Activated naive CD8-positive, alpha-beta T cell treated with anti-CD3 and anti-CD28 coated beads, Interleukin-2, amount 50 U/mL, for 24 hours (primary cell): Measurements from ENCODE around the gene NRIP2.
A peak's percentile ranks its signal among the peaks of the same experiment; 100 is the strongest.

Experiments used
- ATAC-seq: fragments of 150-1000 bp; cut with Tn5 transposase; one replicate; pipeline ENCODE4 v1.10.0; 2021
- DNase-seq: peaks from one replicate; pipeline ENCODE4 v3.0.0; 2021
- H3K27ac Mint-ChIP-seq: one replicate; pipeline ENCODE4 v1.8.0; 2021; ENCODE audit warnings: mild to moderate bottlenecking, mixed read lengths
- H3K27me3 Mint-ChIP-seq: one replicate; pipeline ENCODE4 v1.8.0; 2021; ENCODE audit warnings: mixed read lengths
- H3K36me3 Mint-ChIP-seq: one replicate; pipeline ENCODE4 v1.8.0; 2021; ENCODE audit warnings: low read depth, mixed read lengths
- H3K4me1 Mint-ChIP-seq: one replicate; pipeline ENCODE4 v1.8.0; 2021; ENCODE audit warnings: mixed read lengths
- H3K4me3 Mint-ChIP-seq: one replicate; pipeline ENCODE4 v1.8.0; 2021; ENCODE audit warnings: mild to moderate bottlenecking, moderate library complexity, mixed read lengths
- H3K9me3 Mint-ChIP-seq: one replicate; pipeline ENCODE4 v1.8.0; 2021; ENCODE audit warnings: mixed read lengths

NRIP2 gene

DNA sequence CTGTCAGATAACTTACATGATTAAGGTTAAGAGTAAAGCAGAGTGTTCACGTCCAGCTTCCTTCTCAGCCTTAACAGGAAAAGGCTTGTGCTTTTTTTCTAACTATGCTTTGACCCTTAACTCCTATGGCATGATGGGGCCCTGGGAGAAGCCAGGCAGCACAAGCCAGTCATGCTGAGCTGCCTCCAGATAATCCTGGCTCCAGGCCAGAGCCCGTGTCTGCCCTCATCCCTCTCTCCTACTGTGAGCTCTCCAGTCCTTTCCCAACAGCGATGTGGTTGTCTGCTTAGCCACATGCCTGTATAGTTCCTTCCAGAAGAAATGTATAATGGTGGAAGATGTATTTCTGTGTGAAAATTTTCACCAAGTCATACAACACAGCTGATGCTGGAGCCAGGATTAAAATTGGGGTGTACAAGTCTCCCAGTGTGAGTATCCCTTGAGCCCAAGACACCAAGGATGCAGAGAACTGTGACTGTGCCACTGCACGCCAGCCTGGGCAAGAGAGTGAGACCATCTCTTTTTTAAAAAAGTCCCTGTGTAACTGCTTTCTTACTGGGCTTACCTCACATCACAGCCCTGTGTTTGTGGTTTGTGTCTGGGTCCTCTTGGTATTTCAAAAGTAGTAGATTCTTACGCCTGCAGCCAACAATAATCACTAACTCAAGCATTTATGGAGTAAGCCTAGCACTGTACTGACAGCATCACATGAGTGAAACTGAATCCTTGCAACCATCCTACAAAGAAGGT lies 30.3 kb downstream of the NRIP2 start:
- no peak for ATAC-seq

DNA sequence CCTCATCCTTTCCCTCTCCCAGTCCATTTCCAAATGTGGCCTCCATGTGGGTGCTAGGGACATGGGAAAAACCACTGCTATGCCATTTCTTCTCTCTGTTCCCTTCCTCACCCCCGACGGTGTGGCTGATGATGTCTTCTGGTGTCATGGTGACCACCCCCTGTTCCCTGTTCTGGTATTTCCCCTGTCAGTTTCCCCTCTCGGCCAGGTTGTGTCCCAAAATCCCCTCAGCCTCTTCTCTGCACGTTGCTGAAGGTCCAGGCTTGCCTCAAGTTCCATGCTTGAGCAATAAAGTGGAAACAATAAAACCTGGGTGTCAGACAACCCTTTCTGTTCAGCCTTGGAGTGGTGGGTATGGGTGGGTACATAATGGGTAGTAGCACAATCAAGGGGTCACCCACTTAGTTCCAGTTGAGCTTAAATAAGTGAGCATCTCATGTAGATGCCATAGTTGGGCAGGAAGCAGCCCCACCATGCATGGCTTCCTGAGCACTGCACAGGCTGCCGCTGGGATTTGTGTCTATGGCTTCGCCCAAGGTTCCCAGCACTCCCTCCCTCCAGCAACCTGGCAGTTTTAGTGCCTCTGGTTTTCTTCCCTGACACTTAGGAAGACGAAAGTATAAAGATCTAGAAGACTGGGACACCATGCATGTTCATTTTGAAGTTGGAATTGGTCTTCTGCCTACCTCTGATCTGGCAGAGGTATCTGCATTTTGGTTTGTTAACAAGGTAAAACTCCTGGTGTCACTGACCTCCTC lies 31.0 kb downstream of the NRIP2 start:
- Mint-ChIP-seq H3K36me3 (peaks cover 69% of the 10 kb centered on the region), H3K4me1 (peaks cover 16% of the 10 kb centered on the region), H3K9me3 (no peaks in the 10 kb centered on the region), H3K4me3 (no peak overlapping the region), H3K27me3 (no peaks in the 10 kb centered on the region), H3K27ac (peak overlapping the region; percentile 59)
- no peak for ATAC-seq
- no peak for DNase-seq

More for the DNA sequence above, 30.3 kb downstream of the NRIP2 start:
- no peak overlapping the region for H3K4me3 Mint-ChIP-seq
- DNase-seq: no peak
- H3K9me3 Mint-ChIP-seq: no peaks in the 10 kb centered on the region
- H3K27ac Mint-ChIP-seq: peak overlapping the region; percentile 49
- H3K27me3 Mint-ChIP-seq: no peaks in the 10 kb centered on the region
- H3K4me1 Mint-ChIP-seq: peaks cover 16% of the 10 kb centered on the region
- peaks cover 64% of the 10 kb centered on the region for H3K36me3 Mint-ChIP-seq

DNA sequence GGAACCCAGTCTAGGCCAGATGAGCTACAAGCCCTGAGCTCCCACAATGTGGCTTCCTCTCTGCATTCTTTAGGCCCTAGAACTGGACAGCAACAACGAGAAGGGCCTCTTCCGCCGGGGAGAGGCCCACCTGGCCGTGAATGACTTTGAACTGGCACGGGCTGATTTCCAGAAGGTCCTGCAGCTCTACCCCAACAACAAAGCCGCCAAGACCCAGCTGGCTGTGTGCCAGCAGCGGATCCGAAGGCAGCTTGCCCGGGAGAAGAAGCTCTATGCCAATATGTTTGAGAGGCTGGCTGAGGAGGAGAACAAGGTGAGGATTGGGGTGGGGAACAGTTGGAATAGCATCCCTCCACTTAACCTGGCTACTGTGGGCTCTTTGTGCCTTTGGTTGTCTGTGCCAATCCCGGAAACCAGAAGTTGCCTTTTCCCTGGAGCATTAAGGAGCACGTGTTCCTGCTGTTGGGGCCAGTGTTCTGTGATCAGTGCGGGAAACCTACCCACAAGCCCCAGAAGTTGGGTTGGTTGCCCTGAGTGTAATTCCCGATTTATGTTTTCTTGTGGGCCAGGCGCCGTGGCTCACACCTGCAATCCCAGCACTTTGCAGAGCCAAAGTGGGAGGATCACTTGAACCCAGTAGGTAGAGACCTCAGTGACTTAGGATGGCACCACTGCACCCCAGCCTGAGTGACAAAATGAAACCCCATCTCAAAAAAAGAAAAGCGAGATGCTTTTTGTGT lies 33.6 kb downstream of the NRIP2 start:
- Mint-ChIP-seq H3K4me3 (no peak overlapping the region), H3K27ac (no peak overlapping the region), H3K9me3 (no peaks in the 10 kb centered on the region), H3K27me3 (no peaks in the 10 kb centered on the region), H3K4me1 (peaks cover 34% of the 10 kb centered on the region), H3K36me3 (peaks cover 88% of the 10 kb centered on the region)
- ATAC-seq (no peak), DNase-seq (no peak)

DNA sequence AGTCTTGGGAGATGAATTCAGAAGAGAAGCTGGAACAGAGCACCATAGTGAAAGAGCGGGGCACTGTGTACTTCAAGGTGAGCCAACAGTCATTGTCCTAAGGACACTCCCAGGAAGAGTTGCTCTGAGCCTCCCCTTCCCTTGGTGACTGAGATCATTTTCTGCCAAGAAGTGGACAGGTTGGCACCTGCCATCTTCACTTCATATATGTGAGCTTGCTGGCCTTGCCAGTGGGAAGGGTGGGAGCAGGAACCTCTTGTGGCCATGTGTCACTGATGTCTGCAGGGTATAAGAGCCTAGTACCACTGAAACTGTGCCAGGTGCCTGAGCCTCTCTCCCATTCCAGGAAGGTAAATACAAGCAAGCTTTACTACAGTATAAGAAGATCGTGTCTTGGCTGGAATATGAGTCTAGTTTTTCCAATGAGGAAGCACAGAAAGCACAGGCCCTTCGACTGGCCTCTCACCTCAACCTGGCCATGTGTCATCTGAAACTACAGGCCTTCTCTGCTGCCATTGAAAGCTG lies 34.7 kb downstream of the NRIP2 start:
- H3K27ac Mint-ChIP-seq: no peak overlapping the region
- DNase-seq: no peak
- H3K36me3 Mint-ChIP-seq: peaks cover 84% of the 10 kb centered on the region
- H3K27me3 Mint-ChIP-seq: no peaks in the 10 kb centered on the region
- no peak for ATAC-seq
- peaks cover 30% of the 10 kb centered on the region for H3K4me1 Mint-ChIP-seq
- no peak overlapping the region for H3K4me3 Mint-ChIP-seq
- no peaks in the 10 kb centered on the region for H3K9me3 Mint-ChIP-seq

- DNase-seq (no peak), ATAC-seq (no peak)
- Mint-ChIP-seq H3K4me3 (peak overlapping the region; percentile 91), H3K4me1 (peaks cover 22% of the 10 kb centered on the region), H3K27ac (peak overlapping the region; percentile 46), H3K27me3 (no peaks in the 10 kb centered on the region), H3K9me3 (no peaks in the 10 kb centered on the region), H3K36me3 (peaks cover 65% of the 10 kb centered on the region)
Measured at GRCh38 chr12:2797721-2798418, 37.0 kb downstream of the NRIP2 start.

DNA sequence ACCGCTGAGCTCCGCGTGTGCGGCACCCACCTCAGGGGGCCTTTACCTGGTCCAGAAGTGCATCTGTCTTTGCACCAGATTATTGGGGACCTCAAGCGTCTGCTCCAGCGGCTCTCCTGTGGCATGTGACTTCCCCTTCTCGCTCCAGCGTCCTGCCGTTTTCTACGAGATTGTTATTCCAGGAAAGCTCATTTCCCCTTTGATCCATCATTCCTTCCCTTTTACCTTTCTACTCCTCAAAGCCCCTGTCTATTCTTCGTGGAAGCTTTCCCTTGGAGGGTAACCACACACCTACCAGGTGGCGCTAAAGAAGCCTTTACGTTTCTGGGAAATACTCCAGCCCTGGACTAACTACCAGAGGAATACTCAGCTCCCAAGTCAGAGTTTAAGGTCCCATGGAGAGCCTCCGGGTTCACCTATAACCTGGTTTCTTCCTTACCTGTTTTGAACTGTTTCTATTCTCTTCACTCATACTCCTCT lies 38.6 kb downstream of the NRIP2 start:
- H3K36me3 Mint-ChIP-seq: peaks cover 50% of the 10 kb centered on the region

GRCh38 chr12:2795291-2796186 lies 39.3 kb downstream of the NRIP2 start:
- peaks cover 22% of the 10 kb centered on the region for H3K4me1 Mint-ChIP-seq
- no peaks in the 10 kb centered on the region for H3K9me3 Mint-ChIP-seq
- DNase-seq (peak; percentile 78), ATAC-seq (peak; percentile 65)
- H3K4me3 Mint-ChIP-seq: peak overlapping the region; percentile 91
- peaks cover 43% of the 10 kb centered on the region for H3K36me3 Mint-ChIP-seq
- no peaks in the 10 kb centered on the region for H3K27me3 Mint-ChIP-seq
- H3K27ac Mint-ChIP-seq: peak overlapping the region; percentile 91

More for the DNA sequence above, 38.6 kb downstream of the NRIP2 start:
- Mint-ChIP-seq H3K9me3 (no peaks in the 10 kb centered on the region), H3K4me1 (peaks cover 22% of the 10 kb centered on the region), H3K4me3 (peak overlapping the region; percentile 91), H3K27ac (peak overlapping the region; percentile 91), H3K27me3 (no peaks in the 10 kb centered on the region)
- DNase-seq (no peak), ATAC-seq (no peak)

DNA sequence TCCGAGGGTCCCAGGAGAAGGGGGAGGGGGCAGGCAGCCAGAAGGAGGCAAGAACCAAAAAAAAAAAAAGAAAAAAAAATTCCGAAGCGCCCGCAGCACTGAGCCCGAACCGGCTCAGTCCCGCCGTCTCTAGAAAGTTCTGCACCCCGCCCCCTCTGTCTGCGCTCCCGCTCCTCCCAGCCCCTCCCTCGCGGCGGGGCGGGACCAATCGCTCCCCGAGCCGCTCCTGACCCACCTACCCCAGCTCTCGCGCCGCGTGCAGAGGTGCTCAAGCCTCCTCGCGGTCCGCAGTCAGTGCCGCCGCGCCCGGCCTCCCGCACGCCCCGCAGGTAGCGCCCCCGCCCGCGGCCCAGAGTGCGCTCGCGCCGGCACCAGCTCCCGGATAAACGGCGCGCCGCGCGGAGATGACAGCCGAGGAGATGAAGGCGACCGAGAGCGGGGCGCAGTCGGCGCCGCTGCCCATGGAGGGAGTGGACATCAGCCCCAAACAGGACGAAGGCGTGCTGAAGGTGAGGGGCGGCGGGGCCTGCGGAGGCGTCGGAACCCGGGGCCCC lies 40.0 kb downstream of the NRIP2 start, which contains the start of gene FKBP4:
Gene FKBP4, plus strand, starts transcription at position 235 of the 554 bp plus-strand sequence. Its CDS starts 170 bp downstream, at position 405.
- H3K4me3 Mint-ChIP-seq: peak within 1 kb of the TSS; percentile 91

DNA sequence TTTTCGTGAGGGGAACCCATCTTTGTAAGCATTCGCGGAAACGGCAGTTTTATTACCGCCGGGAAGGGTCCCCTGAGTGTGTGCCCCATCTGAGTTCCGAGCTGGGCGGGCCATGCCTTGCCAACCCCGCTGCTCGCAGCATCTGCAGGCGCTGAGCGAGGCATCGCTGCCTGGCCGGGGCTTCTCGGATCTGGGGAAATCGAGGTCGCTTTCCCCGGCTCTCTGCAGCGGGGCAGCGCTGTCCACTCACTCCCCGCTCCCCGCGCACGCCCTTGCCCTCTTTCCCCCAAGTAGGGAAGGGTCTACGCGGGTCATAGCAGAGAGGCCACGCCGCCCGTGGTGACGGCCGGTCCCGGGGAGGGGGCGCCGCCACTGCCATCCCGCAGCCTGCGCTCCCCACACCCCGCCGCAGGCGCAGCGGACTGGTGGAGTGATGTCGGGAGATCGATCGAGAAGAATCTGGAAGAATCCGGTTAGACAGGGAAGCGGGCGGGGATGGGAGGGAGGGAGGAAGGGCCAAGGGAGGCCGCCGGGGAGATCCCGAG lies 40.6 kb downstream of the NRIP2 start:
- Mint-ChIP-seq H3K4me1 (peaks cover 22% of the 10 kb centered on the region), H3K27me3 (no peaks in the 10 kb centered on the region), H3K4me3 (peak overlapping the region; percentile 75), H3K36me3 (peaks cover 33% of the 10 kb centered on the region), H3K9me3 (no peaks in the 10 kb centered on the region), H3K27ac (no peak overlapping the region)
- ATAC-seq: peak; percentile 11
- DNase-seq: no peak

More for the DNA sequence above, 40.0 kb downstream of the NRIP2 start, which contains the start of gene FKBP4:
- Mint-ChIP-seq H3K4me1 (peaks cover 22% of the 10 kb centered on the region), H3K9me3 (no peaks in the 10 kb centered on the region), H3K27me3 (no peaks in the 10 kb centered on the region), H3K27ac (peak within 1 kb of the TSS; percentile 68), H3K36me3 (peaks cover 36% of the 10 kb centered on the region)
- ATAC-seq: peak; percentile 86
- peak; percentile 90 for DNase-seq

- Mint-ChIP-seq H3K27me3 (no peaks in the 10 kb centered on the region), H3K27ac (no peak overlapping the region), H3K4me3 (peak overlapping the region; percentile 75), H3K9me3 (no peaks in the 10 kb centered on the region), H3K4me1 (peaks cover 21% of the 10 kb centered on the region), H3K36me3 (peaks cover 26% of the 10 kb centered on the region)
- no peak for ATAC-seq
- no peak for DNase-seq
Measured at GRCh38 chr12:2793561-2793960, 41.3 kb downstream of the NRIP2 start.

DNA sequence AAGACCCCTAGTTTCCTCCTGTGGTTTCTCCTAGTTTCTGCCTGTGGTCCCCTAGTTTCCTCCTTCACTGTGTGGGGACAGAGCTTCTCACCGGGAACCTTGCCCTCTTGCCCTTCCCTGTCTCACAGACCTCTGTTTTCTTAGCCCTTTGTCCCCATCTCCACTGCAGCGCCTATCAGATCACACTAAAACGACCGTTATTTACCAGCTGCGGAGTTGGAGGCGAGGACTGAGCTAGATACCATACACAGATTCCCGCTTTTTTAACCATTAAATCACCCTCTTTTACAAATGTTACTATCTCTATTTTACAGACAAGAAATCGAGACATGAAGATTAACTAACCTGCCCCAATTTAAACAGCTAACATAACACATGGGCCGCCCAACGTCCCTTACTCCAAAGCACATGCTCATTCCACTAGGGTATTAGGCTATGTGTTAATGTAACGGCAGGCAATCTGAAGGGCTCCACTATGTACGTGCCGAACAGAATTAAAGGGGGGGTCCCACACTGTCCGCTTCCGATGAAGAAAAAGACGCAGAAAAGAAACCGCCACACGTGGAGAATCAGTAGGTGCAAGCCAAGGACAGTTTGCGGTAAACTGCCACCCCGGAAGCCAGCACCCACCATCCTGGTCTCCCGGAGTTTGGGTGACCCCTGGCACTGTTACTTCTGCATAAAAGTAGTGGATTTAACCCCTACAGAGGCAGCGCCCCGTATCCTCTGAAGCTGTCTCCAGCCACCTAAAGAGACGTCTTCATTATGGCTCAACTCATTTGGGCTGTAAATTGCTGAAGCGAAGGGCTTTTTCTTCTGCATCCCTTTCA lies 41.9 kb downstream of the NRIP2 start:
- no peak overlapping the region for H3K4me3 Mint-ChIP-seq

GRCh38 chr12:2791089-2791488 lies 43.7 kb downstream of the NRIP2 start:
- ATAC-seq: no peak
- H3K4me3 Mint-ChIP-seq: no peak overlapping the region
- H3K27me3 Mint-ChIP-seq: no peaks in the 10 kb centered on the region
- no peak overlapping the region for H3K27ac Mint-ChIP-seq
- peaks cover 4% of the 10 kb centered on the region for H3K4me1 Mint-ChIP-seq
- DNase-seq: no peak
- peaks cover 2% of the 10 kb centered on the region for H3K36me3 Mint-ChIP-seq
- no peaks in the 10 kb centered on the region for H3K9me3 Mint-ChIP-seq

More for the DNA sequence above, 41.9 kb downstream of the NRIP2 start:
- DNase-seq: no peak
- no peak for ATAC-seq
- H3K27me3 Mint-ChIP-seq: no peaks in the 10 kb centered on the region
- peaks cover 20% of the 10 kb centered on the region for H3K36me3 Mint-ChIP-seq
- no peaks in the 10 kb centered on the region for H3K9me3 Mint-ChIP-seq
- H3K4me1 Mint-ChIP-seq: peaks cover 17% of the 10 kb centered on the region
- H3K27ac Mint-ChIP-seq: no peak overlapping the region
